H1 (cell line): ENCODE measurements around the gene PDZK1IP1. TPM values are rescaled to one million over a fixed set of nuclear protein-coding genes. Genes with fewer than 3 reads are reported as not detected.

Experiments used
- CTCF ChIA-PET: fragments of 300-600 bp; sonication (Branson Sonifier 250); formaldehyde crosslinking; loops from one replicate; lab custom pipeline; 2021; ENCODE audit not compliant: partially characterized antibody; lab: Charles Lee
- POLR2A ChIA-PET: fragments of 300-600 bp; sonication (Branson Sonifier 250); formaldehyde crosslinking; loops from one replicate; lab custom pipeline; 2021; ENCODE audit warnings: inconsistent platforms; ENCODE audit not compliant: partially characterized antibody; lab: Charles Lee
- DNase-seq, 2 experiments: peaks; one replicate each; pipeline versions ENCODE4 v3.0.0 to v3.0.0-alpha.2; 2010 to 2022; ENCODE audit warnings: low spot score in 2 of 2, low read depth in 1 of 2, mixed read lengths in 1 of 2
- FAIRE-seq: peaks from 2 replicates; lab custom pipeline; 2011; peaks lifted over from hg19 to GRCh38; lab: Jason Lieb, UNC
- H2AFZ ChIP-seq: 2 replicates; pipeline ENCODE4 v1.8.1; 2012; ENCODE audit warnings: low read length, inconsistent platforms
- H2AK5ac ChIP-seq: 2 replicates; pipeline ENCODE4 v1.6.1; 2013; ENCODE audit warnings: low read depth, low read length
- H2BK120ac ChIP-seq: replicated peaks from 2 replicates; pipeline ENCODE3; 2013; ENCODE audit warnings: low read depth, low read length, inconsistent platforms
- H2BK12ac ChIP-seq: 2 replicates; pipeline ENCODE4 v1.6.1; 2013; ENCODE audit warnings: low read depth, low read length
- H2BK15ac ChIP-seq: 2 replicates; pipeline ENCODE4 v1.6.1; 2013; ENCODE audit warnings: low read length
- H2BK20ac ChIP-seq: 2 replicates; pipeline ENCODE4 v1.6.1; 2013; ENCODE audit warnings: low read length
- H2BK5ac ChIP-seq: 2 replicates; pipeline ENCODE4 v1.6.1; 2013; ENCODE audit warnings: low read depth, low read length
- H3K14ac ChIP-seq: 2 replicates; pipeline ENCODE4 v1.6.1; 2013; ENCODE audit warnings: inconsistent platforms; ENCODE audit not compliant: insufficient read length
- H3K18ac ChIP-seq: 2 replicates; pipeline ENCODE4 v1.6.1; 2013; ENCODE audit warnings: low read length; ENCODE audit errors: extremely low read depth
- H3K23ac ChIP-seq: 2 replicates; pipeline ENCODE4 v1.6.1; 2013; ENCODE audit warnings: inconsistent platforms; ENCODE audit not compliant: insufficient read length
- H3K23me2 ChIP-seq: 2 replicates; pipeline ENCODE4 v1.6.1; 2013; ENCODE audit warnings: low read depth, low read length
- H3K27ac ChIP-seq: 2 replicates; pipeline ENCODE4 v1.6.1; 2011; ENCODE audit warnings: low read depth, low read length, inconsistent platforms
- H3K27me3 ChIP-seq, 4 experiments: replicated peaks in 1 of 4; 1 replicate in 1 of 4; 2 replicates in 3 of 4; pipeline versions ENCODE4 v1.6.1 to v1.8.1; 2011 to 2013; ENCODE audit warnings: low read length in 3 of 4, mild to moderate bottlenecking in 3 of 4, inconsistent platforms in 2 of 4, mixed read lengths in 2 of 4, moderate library complexity in 1 of 4; ENCODE audit not compliant: control insufficient read depth in 3 of 4, insufficient read depth in 3 of 4; ENCODE audit errors: extremely low read depth in 1 of 4
- H3K36me3 ChIP-seq, 4 experiments: 2 replicates each; pipeline versions ENCODE4 v1.6.1 to v1.8.1; 2011 to 2013; ENCODE audit warnings: mild to moderate bottlenecking in 4 of 4, low read length in 3 of 4, moderate library complexity in 2 of 4, control low read depth in 1 of 4, inconsistent platforms in 1 of 4; ENCODE audit not compliant: insufficient read depth in 4 of 4, control insufficient read depth in 2 of 4
- H3K4ac ChIP-seq: replicated peaks from 2 replicates; pipeline ENCODE3; 2013; ENCODE audit warnings: low read length, low read depth, mixed read lengths, inconsistent platforms; ENCODE audit not compliant: insufficient read length
- H3K4me1 ChIP-seq, 4 experiments: replicated peaks in 1 of 4; 1 replicate in 1 of 4; 2 replicates in 3 of 4; pipeline versions ENCODE4 v1.6.1 to v1.8.1; 2011 to 2013; ENCODE audit warnings: low read length in 3 of 4, inconsistent platforms in 2 of 4, mixed read lengths in 1 of 4; ENCODE audit not compliant: insufficient read depth in 4 of 4, control insufficient read depth in 3 of 4
- H3K4me2 ChIP-seq, 2 experiments: 2 replicates each; pipeline versions ENCODE4 v1.6.1 to v1.8.1; 2011 to 2013; ENCODE audit warnings: low read depth in 2 of 2, low read length in 2 of 2, control low read depth in 1 of 2, inconsistent platforms in 1 of 2, mild to moderate bottlenecking in 1 of 2; ENCODE audit not compliant: insufficient read depth in 1 of 2
- H3K4me3 ChIP-seq, 4 experiments: fragments of 200-600, 300-600 bp in 1 of 4; sonication (generic), shearing (Covaris generic), sonication (Bioruptor Twin) in 1 of 4; 2 replicates each; pipeline versions ENCODE4 v1.5.1 to v1.8.1; 2011 to 2016; ENCODE audit warnings: low read length in 4 of 4, low read depth in 3 of 4, control low read depth in 2 of 4, inconsistent platforms in 2 of 4, mild to moderate bottlenecking in 2 of 4, mixed read lengths in 1 of 4, moderate library complexity in 1 of 4; ENCODE audit not compliant: insufficient read depth in 2 of 4; ENCODE audit errors: extremely low read depth in 1 of 4
- H3K56ac ChIP-seq: replicated peaks from 2 replicates; pipeline ENCODE3; 2013; ENCODE audit warnings: low read depth, mild to moderate bottlenecking, mixed read lengths, low read length, inconsistent platforms; ENCODE audit not compliant: insufficient read length
- H3K79me1 ChIP-seq: 2 replicates; pipeline ENCODE4 v1.6.1; 2013; ENCODE audit warnings: low read depth, low read length, control low read depth
- H3K79me2 ChIP-seq, 2 experiments: 2 replicates each; pipeline versions ENCODE4 v1.6.1 to v1.8.1; 2012 to 2013; ENCODE audit warnings: low read length in 2 of 2, mild to moderate bottlenecking in 2 of 2, inconsistent platforms in 1 of 2; ENCODE audit not compliant: insufficient read depth in 2 of 2, control insufficient read depth in 1 of 2
- H3K9ac ChIP-seq, 4 experiments: replicated peaks in 1 of 4; 1 replicate in 1 of 4; 2 replicates in 3 of 4; pipeline versions ENCODE4 v1.6.1 to v1.8.1; 2011 to 2013; ENCODE audit warnings: low read depth in 3 of 4, low read length in 3 of 4, control low read depth in 2 of 4, mild to moderate bottlenecking in 2 of 4, moderate library complexity in 2 of 4, inconsistent platforms in 1 of 4; ENCODE audit errors: extremely low read depth in 1 of 4
- H3K9me3 ChIP-seq, 2 experiments: 2 replicates each; pipeline versions ENCODE4 v1.6.1 to v1.8.1; 2012 to 2013; ENCODE audit warnings: mild to moderate bottlenecking in 2 of 2, moderate library complexity in 2 of 2, control low read depth in 1 of 2, inconsistent platforms in 1 of 2, low read depth in 1 of 2, low read length in 1 of 2, mixed read lengths in 1 of 2; ENCODE audit not compliant: insufficient read depth in 2 of 2
- H4K20me1 ChIP-seq, 2 experiments: replicated peaks in 1 of 2; 2 replicates each; pipeline versions ENCODE3 to v1.8.1; 2011 to 2013; ENCODE audit warnings: inconsistent platforms in 2 of 2, low read length in 2 of 2, mild to moderate bottlenecking in 1 of 2; ENCODE audit not compliant: insufficient read depth in 2 of 2, control insufficient read depth in 1 of 2
- H4K5ac ChIP-seq: 2 replicates; pipeline ENCODE4 v1.6.1; 2013; ENCODE audit warnings: low read length, low read depth, mixed read lengths, inconsistent platforms; ENCODE audit not compliant: insufficient read length
- H4K8ac ChIP-seq: 2 replicates; pipeline ENCODE4 v1.8.0; 2013; ENCODE audit warnings: mild to moderate bottlenecking, moderate library complexity, low read length, inconsistent platforms; ENCODE audit not compliant: insufficient read depth; ENCODE audit errors: extremely low read depth
- H4K91ac ChIP-seq: replicated peaks from 2 replicates; pipeline ENCODE3; 2013; ENCODE audit warnings: low read length, mixed read lengths, inconsistent platforms; ENCODE audit not compliant: insufficient read length
- EZH2 ChIP-seq: fragments of 200-600 bp; sonication (generic); IDR thresholded peaks from 2 replicates; pipeline ENCODE4 v1.7.1; 2012; ENCODE audit warnings: low read depth, mild to moderate bottlenecking, moderate library complexity, low read length, inconsistent platforms; ENCODE audit not compliant: severe bottlenecking
- KDM1A ChIP-seq: fragments of 200-600, 300-600 bp; sonication (generic); IDR thresholded peaks from 2 replicates; pipeline ENCODE4 v1.7.1; 2016; ENCODE audit warnings: mild to moderate bottlenecking, low read length, borderline replicate concordance
- WGBS, 2 experiments: shearing (Covaris generic) in 1 of 2; methylation state at CpG; one replicate each; pipeline versions ENCODE4 v1.1.6 to v1.1.7; 2013 to 2015; ENCODE audit warnings: low lambda C conversion rate in 2 of 2, mixed read lengths in 2 of 2, inconsistent platforms in 1 of 2, low coverage in 1 of 2, missing lambda C conversion rate in 1 of 2; ENCODE audit not compliant: insufficient replicate concordance in 2 of 2, insufficient coverage in 1 of 2, insufficient read length in 1 of 2; ENCODE audit errors: extremely low coverage in 1 of 2, missing lambda C conversion rate in 1 of 2; 5-methylcytosine and 5-hydroxymethylcytosine counted together
- polyA plus RNA-seq, 7 experiments: library from polyadenylated mRNA; depleted of rRNA in 3 of 7; stranded (reverse) in 5 of 7; unstranded in 2 of 7; fragments of >200 nt in 5 of 7; fragments of 200-250 nt in 2 of 7; gene quantifications; 1 replicate in 5 of 7; 2 replicates in 1 of 7; 4 replicates in 1 of 7; pipeline versions ENCODE4 v1.2.1 to v1.2.3, GENCODE V29; 2011 to 2013; ENCODE audit warnings: missing spikeins in 2 of 7, mixed read lengths in 2 of 7
- total RNA-seq: library from RNA; stranded (reverse); fragmentation: NEBNext Ultra II Directional; extraction: Animal tissue kit (Norgen Biotek cat#: 25700); gene quantifications from 2 replicates; pipeline ENCODE4 v1.2.1, GENCODE V29; 2021
- TF ChIP-seq, protein P1 (sequence below), 3 experiments: IDR thresholded peaks; 1 replicate in 2 of 3; 2 replicates in 1 of 3; pipeline versions ENCODE4 v1.5.1 to v1.6.1; 2011; ENCODE audit warnings: low read length in 3 of 3, mild to moderate bottlenecking in 3 of 3, inconsistent platforms in 2 of 3, low read depth in 1 of 3, moderate library complexity in 1 of 3; ENCODE audit not compliant: insufficient read depth in 1 of 3; ENCODE audit errors: control extremely low read depth in 1 of 3

PDZK1IP1 gene
- total and polyA plus RNA-seq, 2 of the 8 experiments (the other 6 are each of a cell fraction or from before 2014, with no cell fraction given) = 0.17 TPM; not detected in 1

DNA sequence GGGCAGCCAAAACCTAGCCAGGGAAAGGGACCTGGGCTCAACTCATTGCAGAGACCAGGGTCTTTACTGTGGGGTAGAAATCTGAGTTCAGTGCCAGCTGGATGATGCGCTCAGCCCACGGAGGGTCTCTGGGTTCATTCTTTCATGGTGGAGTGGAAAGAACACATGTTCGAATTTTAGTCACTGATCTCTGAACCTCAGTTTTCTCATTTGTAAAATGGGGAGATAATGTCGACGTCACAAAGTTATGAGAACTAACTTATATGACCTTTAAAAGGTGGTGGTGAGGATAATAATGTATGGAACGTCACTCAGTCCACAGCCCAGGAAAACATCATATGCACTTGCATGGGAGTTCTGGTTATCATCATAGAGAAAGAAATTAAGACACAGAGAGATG lies 43.4 kb upstream of the PDZK1IP1 start:
- H2BK15ac ChIP-seq = no peak overlapping the region

More for the DNA sequence above, 43.4 kb upstream of the PDZK1IP1 start:
- DNase-seq = no peak
- Histone ChIP-seq H3K23me2 (peaks cover 7% of the 10 kb centered on the region), H3K4me3 (no peak overlapping the region; a peak in 1 of 8 replicates), H3K23ac (no peak overlapping the region), H3K18ac (no peak overlapping the region), H3K79me1 (no peaks in the 10 kb centered on the region), H4K91ac (no peak overlapping the region), H2BK12ac (no peak overlapping the region), H3K36me3 (no peaks in the 10 kb centered on the region), H3K27ac (no peak overlapping the region), H2BK120ac (no peak overlapping the region), H4K5ac (no peak overlapping the region), H3K4me2 (no peak overlapping the region; a peak in 1 of 4 replicates), H3K56ac (no peak overlapping the region), H2AK5ac (no peak overlapping the region), H3K9me3 (no peaks in the 10 kb centered on the region), H2AFZ (no peak overlapping the region), H2BK20ac (no peak overlapping the region), H3K4ac (no peak overlapping the region)
- TF ChIP-seq, protein P1, sequence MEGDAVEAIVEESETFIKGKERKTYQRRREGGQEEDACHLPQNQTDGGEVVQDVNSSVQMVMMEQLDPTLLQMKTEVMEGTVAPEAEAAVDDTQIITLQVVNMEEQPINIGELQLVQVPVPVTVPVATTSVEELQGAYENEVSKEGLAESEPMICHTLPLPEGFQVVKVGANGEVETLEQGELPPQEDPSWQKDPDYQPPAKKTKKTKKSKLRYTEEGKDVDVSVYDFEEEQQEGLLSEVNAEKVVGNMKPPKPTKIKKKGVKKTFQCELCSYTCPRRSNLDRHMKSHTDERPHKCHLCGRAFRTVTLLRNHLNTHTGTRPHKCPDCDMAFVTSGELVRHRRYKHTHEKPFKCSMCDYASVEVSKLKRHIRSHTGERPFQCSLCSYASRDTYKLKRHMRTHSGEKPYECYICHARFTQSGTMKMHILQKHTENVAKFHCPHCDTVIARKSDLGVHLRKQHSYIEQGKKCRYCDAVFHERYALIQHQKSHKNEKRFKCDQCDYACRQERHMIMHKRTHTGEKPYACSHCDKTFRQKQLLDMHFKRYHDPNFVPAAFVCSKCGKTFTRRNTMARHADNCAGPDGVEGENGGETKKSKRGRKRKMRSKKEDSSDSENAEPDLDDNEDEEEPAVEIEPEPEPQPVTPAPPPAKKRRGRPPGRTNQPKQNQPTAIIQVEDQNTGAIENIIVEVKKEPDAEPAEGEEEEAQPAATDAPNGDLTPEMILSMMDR (IDR thresholded peaks at IDR 0.05; ENCODE audit: control extremely low read depth in 1 of 3, insufficient read depth in 1 of 3, low read depth in 1 of 3, low read length in 3 of 3) = no peak
- TF ChIP-seq EZH2 (peak; percentile 85), KDM1A (0 out of 2 replicates have a peak, but pooled peaks have one; percentile 27)
- TF ChIP-seq, all 59 proteins: peak for 2
- H3K4me1 ChIP-seq = peaks cover 8 to 35% (median 23%) of the 10 kb centered on the region in 4 experiments
- no peak for FAIRE-seq
- ChIA-PET CTCF (interaction anchor here (0.6 to 1.4 kb wide), 5 partner anchors 24 to 55 kb away, joined by 3 to 5 read pairs (median 3); no protein-coding TSS in a partner anchor), POLR2A (interaction anchor here (0.6 kb wide), 2 partner anchors 40 to 285 kb away, joined by 3 read pairs; no protein-coding TSS in a partner anchor)
- H3K79me2 ChIP-seq = no peaks in the 10 kb centered on the region
- H3K9ac ChIP-seq = no peak overlapping the region
- peaks cover 71 to 87% (median 86%) of the 10 kb centered on the region in 4 experiments for H3K27me3 ChIP-seq
- H4K8ac ChIP-seq = no peak overlapping the region
- H3K14ac ChIP-seq = no peak overlapping the region
- H4K20me1 ChIP-seq = peaks cover 0 to 7% of the 10 kb centered on the region in 2 experiments
- WGBS, 2 experiments = 53% methylated on average over 6 of the region's 6 CpGs; no CpG with 5 or more reads in 1 of the 2 experiments
- H2BK5ac ChIP-seq = no peak overlapping the region
